ENCODE results near the gene PHC3. TPM values are rescaled to one million over a fixed set of nuclear protein-coding genes. Genes with fewer than 3 reads are reported as not detected.

The PHC3 gene
- polyA plus RNA-seq, 1 donor from 2014 or later = 18.6 TPM

DNA sequence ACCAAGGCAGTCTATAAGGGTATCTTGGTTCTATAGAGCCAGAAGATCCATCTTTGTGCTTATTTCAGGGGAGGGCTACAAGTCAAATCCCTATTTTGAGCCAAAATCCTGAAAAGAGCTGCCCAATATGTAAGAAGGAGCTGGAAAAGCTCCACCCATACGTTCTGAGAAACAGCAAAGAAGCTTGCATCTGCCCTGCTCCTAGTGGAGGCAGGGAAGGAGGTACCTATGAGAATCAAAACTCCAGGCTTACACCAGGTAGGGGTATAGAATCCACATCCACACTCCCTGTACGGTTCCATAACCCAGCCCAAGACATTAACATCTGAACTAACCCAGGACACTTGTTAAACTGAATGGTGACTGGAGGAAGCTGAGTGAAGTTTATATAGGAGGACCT is 30.0 kb downstream of the PHC3 start:
- H3K9ac ChIP-seq (ENCODE audit: low read length) = no peak overlapping the region
- H3K4me2 ChIP-seq (ENCODE audit: low read length) = no peak overlapping the region
- H3K79me2 ChIP-seq (replicated peaks; ENCODE audit: insufficient read depth, low read length) = peaks cover 26% of the 10 kb centered on the region
- TF ChIP-seq SMC3 (conservative IDR thresholded peaks at IDR 0.05; ENCODE audit: poor library complexity) = no peak
- no peaks in the 10 kb centered on the region for H3K9me3 ChIP-seq (ENCODE audit: low read length)
- no peaks in the 10 kb centered on the region for H3K27me3 ChIP-seq (ENCODE audit: insufficient read depth, low read depth, low read length)
- H3K9me2 ChIP-seq (ENCODE audit: insufficient read depth, low read length) = no peaks in the 10 kb centered on the region
- no peaks in the 10 kb centered on the region for H3F3A ChIP-seq (ENCODE audit: insufficient read depth, low read length, poor library complexity, severe bottlenecking)
- H2AFZ ChIP-seq (ENCODE audit: low read depth, low read length) = no peak overlapping the region
- H3K4me3 ChIP-seq (ENCODE audit: low read length) = no peak overlapping the region
- H4K20me1 ChIP-seq (ENCODE audit: insufficient read depth) = no peaks in the 10 kb centered on the region
- H3K36me3 ChIP-seq (ENCODE audit: insufficient read depth, low read length) = no peaks in the 10 kb centered on the region
- H3K27ac ChIP-seq (ENCODE audit: low read length) = no peak overlapping the region

DNA sequence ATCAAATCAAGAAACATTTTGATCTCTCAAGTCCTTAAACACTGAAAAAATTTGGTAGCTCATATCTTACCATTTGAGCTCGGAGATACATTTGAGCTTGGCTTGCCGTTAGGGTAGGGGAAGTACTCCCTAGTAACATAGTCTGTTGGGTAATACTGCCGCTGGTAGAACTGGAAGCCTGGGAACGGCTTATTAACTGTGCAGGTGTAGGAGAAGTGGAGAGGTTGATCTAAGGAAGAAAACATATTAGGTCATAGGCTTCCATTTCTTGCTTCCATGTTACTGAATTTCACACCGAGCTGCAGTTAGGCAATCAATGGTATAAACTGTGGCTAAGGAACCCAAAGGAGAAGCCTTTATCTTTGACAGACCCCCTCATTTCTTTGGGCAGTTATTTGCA is 32.5 kb downstream of the PHC3 start:
- TF ChIP-seq TAF1 (IDR thresholded peaks at IDR 0.05; ENCODE audit: low read depth) = no peak
- no peak for TF ChIP-seq EP300 (conservative IDR thresholded peaks at IDR 0.05; ENCODE audit: poor library complexity, severe bottlenecking)
- TF ChIP-seq RAD21 (conservative IDR thresholded peaks at IDR 0.05) = no peak
- no peak for TF ChIP-seq POLR2AphosphoS5 (IDR thresholded peaks at IDR 0.05)
- TF ChIP-seq MXI1 (conservative IDR thresholded peaks at IDR 0.05; ENCODE audit: poor library complexity, severe bottlenecking) = no peak
- TF ChIP-seq, protein P1, sequence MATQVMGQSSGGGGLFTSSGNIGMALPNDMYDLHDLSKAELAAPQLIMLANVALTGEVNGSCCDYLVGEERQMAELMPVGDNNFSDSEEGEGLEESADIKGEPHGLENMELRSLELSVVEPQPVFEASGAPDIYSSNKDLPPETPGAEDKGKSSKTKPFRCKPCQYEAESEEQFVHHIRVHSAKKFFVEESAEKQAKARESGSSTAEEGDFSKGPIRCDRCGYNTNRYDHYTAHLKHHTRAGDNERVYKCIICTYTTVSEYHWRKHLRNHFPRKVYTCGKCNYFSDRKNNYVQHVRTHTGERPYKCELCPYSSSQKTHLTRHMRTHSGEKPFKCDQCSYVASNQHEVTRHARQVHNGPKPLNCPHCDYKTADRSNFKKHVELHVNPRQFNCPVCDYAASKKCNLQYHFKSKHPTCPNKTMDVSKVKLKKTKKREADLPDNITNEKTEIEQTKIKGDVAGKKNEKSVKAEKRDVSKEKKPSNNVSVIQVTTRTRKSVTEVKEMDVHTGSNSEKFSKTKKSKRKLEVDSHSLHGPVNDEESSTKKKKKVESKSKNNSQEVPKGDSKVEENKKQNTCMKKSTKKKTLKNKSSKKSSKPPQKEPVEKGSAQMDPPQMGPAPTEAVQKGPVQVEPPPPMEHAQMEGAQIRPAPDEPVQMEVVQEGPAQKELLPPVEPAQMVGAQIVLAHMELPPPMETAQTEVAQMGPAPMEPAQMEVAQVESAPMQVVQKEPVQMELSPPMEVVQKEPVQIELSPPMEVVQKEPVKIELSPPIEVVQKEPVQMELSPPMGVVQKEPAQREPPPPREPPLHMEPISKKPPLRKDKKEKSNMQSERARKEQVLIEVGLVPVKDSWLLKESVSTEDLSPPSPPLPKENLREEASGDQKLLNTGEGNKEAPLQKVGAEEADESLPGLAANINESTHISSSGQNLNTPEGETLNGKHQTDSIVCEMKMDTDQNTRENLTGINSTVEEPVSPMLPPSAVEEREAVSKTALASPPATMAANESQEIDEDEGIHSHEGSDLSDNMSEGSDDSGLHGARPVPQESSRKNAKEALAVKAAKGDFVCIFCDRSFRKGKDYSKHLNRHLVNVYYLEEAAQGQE (IDR thresholded peaks at IDR 0.05; ENCODE audit: borderline replicate concordance) = no peak
- no peak for TF ChIP-seq SMC3 (conservative IDR thresholded peaks at IDR 0.05; ENCODE audit: poor library complexity)
- TF ChIP-seq, protein P2, sequence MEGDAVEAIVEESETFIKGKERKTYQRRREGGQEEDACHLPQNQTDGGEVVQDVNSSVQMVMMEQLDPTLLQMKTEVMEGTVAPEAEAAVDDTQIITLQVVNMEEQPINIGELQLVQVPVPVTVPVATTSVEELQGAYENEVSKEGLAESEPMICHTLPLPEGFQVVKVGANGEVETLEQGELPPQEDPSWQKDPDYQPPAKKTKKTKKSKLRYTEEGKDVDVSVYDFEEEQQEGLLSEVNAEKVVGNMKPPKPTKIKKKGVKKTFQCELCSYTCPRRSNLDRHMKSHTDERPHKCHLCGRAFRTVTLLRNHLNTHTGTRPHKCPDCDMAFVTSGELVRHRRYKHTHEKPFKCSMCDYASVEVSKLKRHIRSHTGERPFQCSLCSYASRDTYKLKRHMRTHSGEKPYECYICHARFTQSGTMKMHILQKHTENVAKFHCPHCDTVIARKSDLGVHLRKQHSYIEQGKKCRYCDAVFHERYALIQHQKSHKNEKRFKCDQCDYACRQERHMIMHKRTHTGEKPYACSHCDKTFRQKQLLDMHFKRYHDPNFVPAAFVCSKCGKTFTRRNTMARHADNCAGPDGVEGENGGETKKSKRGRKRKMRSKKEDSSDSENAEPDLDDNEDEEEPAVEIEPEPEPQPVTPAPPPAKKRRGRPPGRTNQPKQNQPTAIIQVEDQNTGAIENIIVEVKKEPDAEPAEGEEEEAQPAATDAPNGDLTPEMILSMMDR (IDR thresholded peaks at IDR 0.05; ENCODE audit: poor library complexity, severe bottlenecking) = no peak
- no peak for TF ChIP-seq EZH2 (IDR thresholded peaks at IDR 0.05; ENCODE audit: borderline replicate concordance, insufficient read depth, low read length, poor library complexity, severe bottlenecking)
- Histone ChIP-seq H3K27ac (ENCODE audit: low read length) (no peak overlapping the region), H3K9me3 (ENCODE audit: low read length) (no peaks in the 10 kb centered on the region), H3K9ac (ENCODE audit: low read length) (no peak overlapping the region), H3K79me2 (replicated peaks; ENCODE audit: insufficient read depth, low read length) (peaks cover 18% of the 10 kb centered on the region), H3K36me3 (ENCODE audit: insufficient read depth, low read length) (no peaks in the 10 kb centered on the region), H4K20me1 (ENCODE audit: insufficient read depth) (no peaks in the 10 kb centered on the region), H2AFZ (ENCODE audit: low read depth, low read length) (no peak overlapping the region), H3K9me2 (ENCODE audit: insufficient read depth, low read length) (no peaks in the 10 kb centered on the region), H3K27me3 (ENCODE audit: insufficient read depth, low read depth, low read length) (no peaks in the 10 kb centered on the region), H3K4me3 (ENCODE audit: low read length) (no peak overlapping the region), H3F3A (ENCODE audit: insufficient read depth, low read length, poor library complexity, severe bottlenecking) (no peaks in the 10 kb centered on the region), H3K4me2 (ENCODE audit: low read length) (no peak overlapping the region)

DNA sequence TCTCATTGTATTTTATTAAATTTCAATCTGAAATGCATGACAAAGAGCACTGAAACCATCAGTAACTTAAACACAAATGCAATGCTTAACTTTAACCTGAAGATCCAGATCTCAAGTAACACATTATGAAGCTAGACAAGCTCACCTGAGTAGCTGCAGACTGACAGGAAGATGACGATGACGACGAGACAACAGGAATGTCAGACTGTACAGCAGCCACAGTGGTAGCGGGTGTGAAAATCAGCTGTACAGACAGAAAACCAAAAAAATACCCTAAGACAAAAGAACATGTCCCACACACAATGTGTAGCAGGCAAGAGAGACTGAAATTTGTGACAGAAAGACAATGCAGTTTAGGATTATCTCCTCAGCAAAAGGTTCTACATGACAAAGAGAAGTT is 36.3 kb downstream of the PHC3 start:
- H3K27me3 ChIP-seq (ENCODE audit: insufficient read depth, low read depth, low read length) = no peaks in the 10 kb centered on the region
- peaks cover 4% of the 10 kb centered on the region for H3K79me2 ChIP-seq (replicated peaks; ENCODE audit: insufficient read depth, low read length)
- no peak overlapping the region for H3K4me3 ChIP-seq (ENCODE audit: low read length)
- H3K27ac ChIP-seq (ENCODE audit: low read length) = no peak overlapping the region
- no peaks in the 10 kb centered on the region for H4K20me1 ChIP-seq (ENCODE audit: insufficient read depth)
- no peak overlapping the region for H2AFZ ChIP-seq (ENCODE audit: low read depth, low read length)
- H3K9me3 ChIP-seq (ENCODE audit: low read length) = no peaks in the 10 kb centered on the region
- no peaks in the 10 kb centered on the region for H3K9me2 ChIP-seq (ENCODE audit: insufficient read depth, low read length)
- H3K9ac ChIP-seq (ENCODE audit: low read length) = no peak overlapping the region
- H3K36me3 ChIP-seq (ENCODE audit: insufficient read depth, low read length) = no peaks in the 10 kb centered on the region
- H3F3A ChIP-seq (ENCODE audit: insufficient read depth, low read length, poor library complexity, severe bottlenecking) = no peaks in the 10 kb centered on the region
- no peak overlapping the region for H3K4me2 ChIP-seq (ENCODE audit: low read length)
- peak; percentile 44 for TF ChIP-seq EP300 (conservative IDR thresholded peaks at IDR 0.05; ENCODE audit: poor library complexity, severe bottlenecking)
- TF ChIP-seq RAD21 (conservative IDR thresholded peaks at IDR 0.05) = no peak
- TF ChIP-seq POLR2AphosphoS5 (IDR thresholded peaks at IDR 0.05) = peak; percentile 28

Measured in neural cell (in vitro differentiated cells).